ENCODE data around the gene PLCZ1. TPM values are rescaled to one million over a fixed set of nuclear protein-coding genes. Genes with fewer than 3 reads are reported as not detected.

PLCZ1 gene
- total RNA-seq, 2 experiments from 2014 or later, result not detected

GRCh38 chr12:18753481-18754123 is 15.8 kb upstream of the PLCZ1 start:
- POLR2A ChIA-PET, result no interaction called here
- Mint-ChIP-seq H3K27me3 (no peaks in the 10 kb centered on the region), H3K4me1 (ENCODE audit: low read depth) (no peaks in the 10 kb centered on the region), H3K4me3 (no peak overlapping the region), H3K9me3 (no peaks in the 10 kb centered on the region), H3K27ac (no peak overlapping the region), H3K36me3 (ENCODE audit: low read depth) (no peaks in the 10 kb centered on the region)
- TF ChIP-seq CTCF (IDR thresholded peaks at IDR 0.05), result no peak
- intact Hi-C loops (cut with micrococcal nuclease), result no loop called here
- CTCF ChIA-PET, result no interaction called here
- DNase-seq (no peak), ATAC-seq (no peak)

GRCh38 chr12:18752947-18753346 is 15.1 kb upstream of the PLCZ1 start:
- ChIA-PET CTCF (no interaction called here), POLR2A (no interaction called here)
- ATAC-seq (no peak), DNase-seq (no peak)
- no peaks in the 10 kb centered on the region for H3K4me1 Mint-ChIP-seq (ENCODE audit: low read depth)
- no peak for TF ChIP-seq CTCF (IDR thresholded peaks at IDR 0.05)
- H3K9me3 Mint-ChIP-seq, result no peaks in the 10 kb centered on the region
- intact Hi-C loops (cut with micrococcal nuclease), result no loop called here
- no peaks in the 10 kb centered on the region for H3K36me3 Mint-ChIP-seq (ENCODE audit: low read depth)
- no peak overlapping the region for H3K4me3 Mint-ChIP-seq
- H3K27ac Mint-ChIP-seq, result no peak overlapping the region
- H3K27me3 Mint-ChIP-seq, result no peaks in the 10 kb centered on the region

- Mint-ChIP-seq H3K27me3 (no peaks in the 10 kb centered on the region), H3K4me1 (ENCODE audit: low read depth) (no peaks in the 10 kb centered on the region), H3K4me3 (no peak overlapping the region), H3K36me3 (ENCODE audit: low read depth) (no peaks in the 10 kb centered on the region), H3K27ac (no peak overlapping the region), H3K9me3 (no peaks in the 10 kb centered on the region)
- intact Hi-C loops (cut with micrococcal nuclease), result no loop called here
- ATAC-seq (no peak), DNase-seq (no peak)
- POLR2A ChIA-PET, result no interaction called here
- CTCF ChIA-PET, result no interaction called here
- no peak for TF ChIP-seq CTCF (IDR thresholded peaks at IDR 0.05)
Measured at GRCh38 chr12:18752280-18752920, 14.6 kb upstream of the PLCZ1 start.

- TF ChIP-seq CTCF (IDR thresholded peaks at IDR 0.05), result no peak
- Mint-ChIP-seq H3K36me3 (ENCODE audit: low read depth) (no peaks in the 10 kb centered on the region), H3K9me3 (no peaks in the 10 kb centered on the region), H3K27ac (no peak overlapping the region), H3K4me3 (no peak overlapping the region), H3K27me3 (no peaks in the 10 kb centered on the region), H3K4me1 (ENCODE audit: low read depth) (no peaks in the 10 kb centered on the region)
- POLR2A ChIA-PET, result no interaction called here
- intact Hi-C loops (cut with micrococcal nuclease), result no loop called here
- CTCF ChIA-PET, result no interaction called here
- DNase-seq (no peak), ATAC-seq (no peak)
Measured at GRCh38 chr12:18751866-18752265, 14.1 kb upstream of the PLCZ1 start.

- H3K9me3 Mint-ChIP-seq, result no peaks in the 10 kb centered on the region
- intact Hi-C loops (cut with micrococcal nuclease), result no loop called here
- DNase-seq (no peak), ATAC-seq (no peak)
- H3K36me3 Mint-ChIP-seq (ENCODE audit: low read depth), result no peaks in the 10 kb centered on the region
- H3K4me3 Mint-ChIP-seq, result no peak overlapping the region
- ChIA-PET CTCF (no interaction called here), POLR2A (no interaction called here)
- no peaks in the 10 kb centered on the region for H3K27me3 Mint-ChIP-seq
- H3K4me1 Mint-ChIP-seq (ENCODE audit: low read depth), result no peaks in the 10 kb centered on the region
- H3K27ac Mint-ChIP-seq, result no peak overlapping the region
- TF ChIP-seq CTCF (IDR thresholded peaks at IDR 0.05), result no peak
Measured at GRCh38 chr12:18750085-18750484, 12.3 kb upstream of the PLCZ1 start.

Data from activated CD8-positive, alpha-beta T cell treated with anti-CD3 and anti-CD28 coated beads for 36 hours (primary cell).